Activated T-cell treated with anti-CD3 and anti-CD28 coated beads, Interleukin-2, amount 50 U/mL, for 4 hours (primary cell): ENCODE data around the gene CLCN4. TPM values are rescaled to one million over a fixed set of nuclear protein-coding genes. Genes with fewer than 3 reads are reported as not detected.

Source experiments
- ATAC-seq, 2 donors: fragments of 200-7000 bp; cut with Tn5 transposase; one replicate each; pipeline ENCODE4 v1.10.0; 2021
- DNase-seq: peaks from one replicate; pipeline ENCODE4 v3.0.0-alpha.2; 2020
- H3K27me3 Mint-ChIP-seq: one replicate; pipeline ENCODE4 v1.8.0; 2021; ENCODE audit warnings: low read depth, mixed read lengths
- H3K36me3 Mint-ChIP-seq: one replicate; pipeline ENCODE4 v1.8.0; 2022; ENCODE audit warnings: mixed read lengths; ENCODE audit not compliant: insufficient read depth
- H3K4me1 Mint-ChIP-seq: one replicate; pipeline ENCODE4 v1.8.0; 2021; ENCODE audit warnings: low read depth, mixed read lengths
- H3K4me3 Mint-ChIP-seq: one replicate; pipeline ENCODE4 v1.8.0; 2021; ENCODE audit warnings: mild to moderate bottlenecking, moderate library complexity, mixed read lengths
- H3K9me3 Mint-ChIP-seq: one replicate; pipeline ENCODE4 v1.8.0; 2021; ENCODE audit warnings: mixed read lengths
- total RNA-seq, 3 donors: library from RNA; stranded (reverse); gene quantifications; one replicate each; pipeline ENCODE4 v1.2.1, GENCODE V29; 2021

CLCN4 gene
- total RNA-seq, 3 donors from 2014 or later: 0.05 to 0.35 (median 0.08) TPM

GRCh38 chrX:10120828-10121227, 35.9 kb upstream of the CLCN4 start:
- DNase-seq: no peak
- no peaks in the 10 kb centered on the region for H3K9me3 Mint-ChIP-seq
- no peak overlapping the region for H3K4me3 Mint-ChIP-seq
- H3K36me3 Mint-ChIP-seq: peaks cover 14% of the 10 kb centered on the region
- peaks cover 32% of the 10 kb centered on the region for H3K4me1 Mint-ChIP-seq
- no peaks in the 10 kb centered on the region for H3K27me3 Mint-ChIP-seq
- no peak for ATAC-seq

- no peak overlapping the region for H3K4me3 Mint-ChIP-seq
- no peak for DNase-seq
- H3K27me3 Mint-ChIP-seq: no peaks in the 10 kb centered on the region
- no peak for ATAC-seq
- no peaks in the 10 kb centered on the region for H3K9me3 Mint-ChIP-seq
- peaks cover 12% of the 10 kb centered on the region for H3K36me3 Mint-ChIP-seq
- H3K4me1 Mint-ChIP-seq: peaks cover 26% of the 10 kb centered on the region
Observed at GRCh38 chrX:10121787-10122186, 35.0 kb upstream of the CLCN4 start.

GRCh38 chrX:10124506-10125247, 32.1 kb upstream of the CLCN4 start:
- Mint-ChIP-seq H3K9me3 (no peaks in the 10 kb centered on the region), H3K36me3 (peaks cover 8% of the 10 kb centered on the region), H3K27me3 (no peaks in the 10 kb centered on the region), H3K4me1 (peaks cover 15% of the 10 kb centered on the region), H3K4me3 (no peak overlapping the region)
- ATAC-seq (no peak), DNase-seq (no peak)

- H3K36me3 Mint-ChIP-seq: peaks cover 8% of the 10 kb centered on the region
- H3K9me3 Mint-ChIP-seq: no peaks in the 10 kb centered on the region
Observed at GRCh38 chrX:10125248-10125615, 31.5 kb upstream of the CLCN4 start.

GRCh38 chrX:10126044-10126443, 30.7 kb upstream of the CLCN4 start:
- Mint-ChIP-seq H3K4me1 (peaks cover 9% of the 10 kb centered on the region), H3K36me3 (peaks cover 11% of the 10 kb centered on the region), H3K4me3 (no peak overlapping the region), H3K9me3 (no peaks in the 10 kb centered on the region), H3K27me3 (no peaks in the 10 kb centered on the region)
- DNase-seq (no peak), ATAC-seq (no peak)

More at GRCh38 chrX:10125248-10125615, 31.5 kb upstream of the CLCN4 start:
- no peak overlapping the region for H3K4me3 Mint-ChIP-seq
- H3K27me3 Mint-ChIP-seq: no peaks in the 10 kb centered on the region
- no peak for ATAC-seq
- peaks cover 15% of the 10 kb centered on the region for H3K4me1 Mint-ChIP-seq
- DNase-seq: no peak

GRCh38 chrX:10126834-10127233, 29.9 kb upstream of the CLCN4 start:
- no peak for DNase-seq
- Mint-ChIP-seq H3K9me3 (no peaks in the 10 kb centered on the region), H3K36me3 (peaks cover 11% of the 10 kb centered on the region), H3K4me3 (no peak overlapping the region), H3K4me1 (peaks cover 3% of the 10 kb centered on the region), H3K27me3 (no peaks in the 10 kb centered on the region)
- no peak for ATAC-seq

- no peak for ATAC-seq
- Mint-ChIP-seq H3K9me3 (no peaks in the 10 kb centered on the region), H3K36me3 (peaks cover 15% of the 10 kb centered on the region), H3K4me3 (no peak overlapping the region), H3K4me1 (no peaks in the 10 kb centered on the region), H3K27me3 (no peaks in the 10 kb centered on the region)
- DNase-seq: no peak
Observed at GRCh38 chrX:10128386-10128785, 28.4 kb upstream of the CLCN4 start.

GRCh38 chrX:10129229-10129628, 27.5 kb upstream of the CLCN4 start:
- Mint-ChIP-seq H3K4me1 (no peaks in the 10 kb centered on the region), H3K27me3 (no peaks in the 10 kb centered on the region), H3K36me3 (peaks cover 14% of the 10 kb centered on the region), H3K9me3 (no peaks in the 10 kb centered on the region), H3K4me3 (no peak overlapping the region)
- no peak for ATAC-seq
- DNase-seq: no peak

- H3K27me3 Mint-ChIP-seq: no peaks in the 10 kb centered on the region
- DNase-seq (no peak), ATAC-seq (no peak)
- no peaks in the 10 kb centered on the region for H3K9me3 Mint-ChIP-seq
- H3K36me3 Mint-ChIP-seq: peaks cover 8% of the 10 kb centered on the region
- no peaks in the 10 kb centered on the region for H3K4me1 Mint-ChIP-seq
- H3K4me3 Mint-ChIP-seq: no peak overlapping the region
Observed at GRCh38 chrX:10130354-10130753, 26.4 kb upstream of the CLCN4 start.

GRCh38 chrX:10133980-10134676, 22.6 kb upstream of the CLCN4 start:
- peaks cover 12% of the 10 kb centered on the region for H3K36me3 Mint-ChIP-seq
- H3K27me3 Mint-ChIP-seq: no peaks in the 10 kb centered on the region
- no peak for ATAC-seq
- no peak overlapping the region for H3K4me3 Mint-ChIP-seq
- H3K9me3 Mint-ChIP-seq: no peaks in the 10 kb centered on the region
- no peak for DNase-seq
- H3K4me1 Mint-ChIP-seq: no peaks in the 10 kb centered on the region

- no peaks in the 10 kb centered on the region for H3K27me3 Mint-ChIP-seq
- H3K4me1 Mint-ChIP-seq: no peaks in the 10 kb centered on the region
- no peaks in the 10 kb centered on the region for H3K9me3 Mint-ChIP-seq
- no peak overlapping the region for H3K4me3 Mint-ChIP-seq
- ATAC-seq: no peak
- H3K36me3 Mint-ChIP-seq: peaks cover 12% of the 10 kb centered on the region
- no peak for DNase-seq
Observed at GRCh38 chrX:10134921-10135320, 21.9 kb upstream of the CLCN4 start.

- H3K4me3 Mint-ChIP-seq: no peak overlapping the region
- ATAC-seq (no peak), DNase-seq (no peak)
- H3K9me3 Mint-ChIP-seq: no peaks in the 10 kb centered on the region
- H3K4me1 Mint-ChIP-seq: no peaks in the 10 kb centered on the region
- H3K27me3 Mint-ChIP-seq: no peaks in the 10 kb centered on the region
- H3K36me3 Mint-ChIP-seq: peaks cover 9% of the 10 kb centered on the region
Observed at GRCh38 chrX:10135561-10136399, 21.0 kb upstream of the CLCN4 start.

GRCh38 chrX:10138726-10139125, 18.0 kb upstream of the CLCN4 start:
- Mint-ChIP-seq H3K36me3 (peaks cover 12% of the 10 kb centered on the region), H3K4me1 (no peaks in the 10 kb centered on the region), H3K4me3 (no peak overlapping the region), H3K9me3 (no peaks in the 10 kb centered on the region), H3K27me3 (no peaks in the 10 kb centered on the region)
- DNase-seq (no peak), ATAC-seq (no peak)

GRCh38 chrX:10140264-10140663, 16.5 kb upstream of the CLCN4 start:
- Mint-ChIP-seq H3K4me1 (no peaks in the 10 kb centered on the region), H3K9me3 (no peaks in the 10 kb centered on the region), H3K27me3 (no peaks in the 10 kb centered on the region), H3K36me3 (peaks cover 10% of the 10 kb centered on the region), H3K4me3 (no peak overlapping the region)
- DNase-seq: no peak
- ATAC-seq: no peak
